Spleen (tissue), 11 donors: ENCODE results near the gene DYNLL1. TPM values are rescaled to one million over a fixed set of nuclear protein-coding genes. Genes with fewer than 3 reads are reported as not detected.

Source experiments
- DNase-seq: peaks from one replicate; pipeline ENCODE4 v3.0.0-alpha.2; 2020
- H3K27ac ChIP-seq, 8 donors: fragments of 200-600 bp; sonication (generic) in 7 of 8; 1 replicate in 4 of 8; 2 replicates in 4 of 8; pipeline versions ENCODE4 v1.5.0 to v1.8.0; 2016 to 2021; ENCODE audit warnings: inconsistent platforms in 4 of 8, mild to moderate bottlenecking in 4 of 8, moderate library complexity in 1 of 8
- H3K27me3 ChIP-seq, 7 donors: fragments of 200-600 bp; sonication (generic) in 6 of 7; replicated peaks in 1 of 7; 1 replicate in 4 of 7; 2 replicates in 3 of 7; pipeline versions ENCODE4 v1.5.0 to v1.8.0; 2016 to 2021; ENCODE audit warnings: inconsistent platforms in 3 of 7, mild to moderate bottlenecking in 1 of 7
- H3K36me3 ChIP-seq, 6 donors: fragments of 200-600 bp; sonication (generic) in 5 of 6; 1 replicate in 4 of 6; 2 replicates in 2 of 6; pipeline versions ENCODE4 v1.5.0 to v1.8.0; 2016 to 2021; ENCODE audit warnings: inconsistent platforms in 2 of 6
- H3K4me1 ChIP-seq, 6 donors: fragments of 200-600 bp; sonication (generic) in 5 of 6; 1 replicate in 3 of 6; 2 replicates in 3 of 6; pipeline versions ENCODE4 v1.5.0 to v1.8.0; 2016 to 2021; ENCODE audit warnings: inconsistent platforms in 3 of 6
- H3K4me3 ChIP-seq, 8 donors: fragments of 200-600 bp; sonication (generic) in 7 of 8; 1 replicate in 4 of 8; 2 replicates in 4 of 8; pipeline versions ENCODE4 v1.5.0 to v1.8.0; 2016 to 2021; ENCODE audit warnings: inconsistent platforms in 4 of 8, mild to moderate bottlenecking in 4 of 8, moderate library complexity in 2 of 8
- H3K9me3 ChIP-seq, 8 donors: fragments of 200-600 bp; sonication (generic) in 7 of 8; 1 replicate in 4 of 8; 2 replicates in 4 of 8; pipeline versions ENCODE4 v1.5.0 to v1.8.0; 2016 to 2021; ENCODE audit warnings: inconsistent platforms in 4 of 8
- POLR2A ChIP-seq, 3 donors: fragments of 450-650 bp; IDR thresholded peaks; one replicate each; pipeline ENCODE4 v1.5.1; 2017; ENCODE audit warnings: antibody characterized with exemption in 3 of 3, mild to moderate bottlenecking in 1 of 3
- POLR2AphosphoS5 ChIP-seq, 3 donors: sonication (generic); formaldehyde crosslinking; IDR thresholded peaks; one replicate each; pipeline ENCODE4 v1.5.1; 2017; ENCODE audit warnings: antibody characterized with exemption in 3 of 3
- WGBS, 5 donors: extraction: QIAGEN DNeasy Blood & Tissue Kit in 3 of 5; methylation state at CpG; one replicate each; pipeline versions ENCODE4 v1.1.5 to v1.1.7; 2013 to 2018; 5-methylcytosine and 5-hydroxymethylcytosine counted together
- intact Hi-C: fragments of 100-400 bp; cut with DNase I; formaldehyde crosslinking; loops from one replicate; pipeline ENCODE4 v1.15.0; 2023; ENCODE audit warnings: low total_unique reads
- polyA plus RNA-seq, 3 donors: library from polyadenylated mRNA; stranded (reverse); fragments of 200-250 nt; gene quantifications; one replicate each; pipeline ENCODE4 v1.2.1, GENCODE V29; 2013
- total RNA-seq, 7 donors: library from RNA; depleted of rRNA in 3 of 7; stranded (reverse); fragments of >200 nt in 3 of 7; fragmentation: NEBNext Ultra II Directional in 4 of 7; extraction: Animal tissue kit (Norgen Biotek cat#: 25700) in 4 of 7; gene quantifications; one replicate each; pipeline versions ENCODE4 v1.1.0 to v1.2.1, GENCODE V29; 2016 to 2021
- TF ChIP-seq, protein P1 (sequence below), 11 experiments: fragments of 200-600 bp in 7 of 11; fragments of 450-650 bp in 4 of 11; sonication (generic) in 4 of 11; IDR thresholded peaks in 8 of 11; conservative IDR thresholded peaks in 3 of 11; 1 replicate in 7 of 11; 2 replicates in 4 of 11; pipeline versions ENCODE4 v1.4.0 to v1.8.0; 2016 to 2021; ENCODE audit warnings: antibody characterized with exemption in 11 of 11, inconsistent platforms in 4 of 11, mild to moderate bottlenecking in 1 of 11
- donor health status: healthy with polysubstance abuse.
- donor health status: DM: no; HTN: no; CAD: no; lungs with moderate emphysema.
- donor health status: DM: no; HTN: no; CAD: no.
- donor health status: Bipolar disorder and iron deficiency.
- donor health status: healthy.
- donor health status: DM: no; HTN: no; CAD: no.
- donor health status: DM: yes; HTN: yes; CAD: no.

The DYNLL1 gene
- total and polyA plus RNA-seq, 10 donors = 84.1 to 338 (median 158) TPM

- 90 to 95% (median 93%) methylated on average over 3 of the region's 3 CpGs for WGBS, 5 donors
- intact Hi-C loops = no loop called here
- H3K36me3 ChIP-seq = peaks cover 0 to 100% (median 95%) of the 10 kb centered on the region in 6 donors
These were observed 35.8 kb upstream of the DYNLL1 start for GRCh38 chr12:120460157-120460556.

DNA sequence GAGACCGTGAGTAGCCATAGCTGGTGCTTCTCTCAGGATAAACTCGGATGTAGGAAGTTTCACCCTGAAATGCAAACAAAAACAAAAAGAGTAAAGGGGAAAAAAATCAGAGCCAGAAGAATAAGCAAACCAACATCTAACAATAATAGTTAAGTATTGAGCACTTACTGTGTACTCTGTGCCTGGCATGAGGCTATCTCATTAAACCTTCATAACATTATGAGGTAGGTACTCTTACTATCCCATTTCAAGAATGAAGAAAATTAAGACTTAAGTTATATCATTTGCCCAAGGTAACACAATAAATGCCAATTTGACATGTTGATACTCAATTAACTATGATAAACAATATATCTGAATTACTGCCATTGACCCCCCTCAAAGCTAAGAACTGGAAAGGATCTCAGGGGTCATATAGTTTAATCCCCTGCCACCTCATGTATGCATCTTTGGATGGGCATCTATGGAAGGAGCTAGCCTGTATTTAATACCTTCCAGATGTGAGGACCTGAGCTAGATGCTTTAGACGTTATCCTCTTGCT lies 33.7 kb upstream of the DYNLL1 start:
- no peak for DNase-seq
- no peak overlapping the region for H3K27ac ChIP-seq
- peaks cover 0 to 100% (median 93%) of the 10 kb centered on the region in 6 donors for H3K36me3 ChIP-seq
- H3K4me3 ChIP-seq = no peak overlapping the region
- no peaks in the 10 kb centered on the region for H3K27me3 ChIP-seq
- intact Hi-C loops = no loop called here
- TF ChIP-seq POLR2AphosphoS5 (IDR thresholded peaks at IDR 0.05) (no peak), POLR2A (IDR thresholded peaks at IDR 0.05) (no peak)
- TF ChIP-seq, protein P1, sequence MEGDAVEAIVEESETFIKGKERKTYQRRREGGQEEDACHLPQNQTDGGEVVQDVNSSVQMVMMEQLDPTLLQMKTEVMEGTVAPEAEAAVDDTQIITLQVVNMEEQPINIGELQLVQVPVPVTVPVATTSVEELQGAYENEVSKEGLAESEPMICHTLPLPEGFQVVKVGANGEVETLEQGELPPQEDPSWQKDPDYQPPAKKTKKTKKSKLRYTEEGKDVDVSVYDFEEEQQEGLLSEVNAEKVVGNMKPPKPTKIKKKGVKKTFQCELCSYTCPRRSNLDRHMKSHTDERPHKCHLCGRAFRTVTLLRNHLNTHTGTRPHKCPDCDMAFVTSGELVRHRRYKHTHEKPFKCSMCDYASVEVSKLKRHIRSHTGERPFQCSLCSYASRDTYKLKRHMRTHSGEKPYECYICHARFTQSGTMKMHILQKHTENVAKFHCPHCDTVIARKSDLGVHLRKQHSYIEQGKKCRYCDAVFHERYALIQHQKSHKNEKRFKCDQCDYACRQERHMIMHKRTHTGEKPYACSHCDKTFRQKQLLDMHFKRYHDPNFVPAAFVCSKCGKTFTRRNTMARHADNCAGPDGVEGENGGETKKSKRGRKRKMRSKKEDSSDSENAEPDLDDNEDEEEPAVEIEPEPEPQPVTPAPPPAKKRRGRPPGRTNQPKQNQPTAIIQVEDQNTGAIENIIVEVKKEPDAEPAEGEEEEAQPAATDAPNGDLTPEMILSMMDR (IDR thresholded peaks at IDR 0.05 in 8 of 11, conservative IDR thresholded peaks at IDR 0.05 in 3 of 11) = no peak
- no peaks in the 10 kb centered on the region for H3K9me3 ChIP-seq
- WGBS, 5 donors = 85 to 96% (median 89%) methylated on average over 3 of the region's 3 CpGs
- H3K4me1 ChIP-seq = peaks cover 17 to 42% (median 20%) of the 10 kb centered on the region in 6 donors

More at GRCh38 chr12:120460157-120460556, 35.8 kb upstream of the DYNLL1 start:
- Histone ChIP-seq H3K9me3 (no peaks in the 10 kb centered on the region), H3K27ac (no peak overlapping the region), H3K4me1 (peaks cover 0 to 22% (median under 1%) of the 10 kb centered on the region in 6 donors), H3K27me3 (no peaks in the 10 kb centered on the region), H3K4me3 (no peak overlapping the region)
- no peak for DNase-seq
- no peak for TF ChIP-seq POLR2A (IDR thresholded peaks at IDR 0.05)
- no peak for TF ChIP-seq POLR2AphosphoS5 (IDR thresholded peaks at IDR 0.05)
- TF ChIP-seq, protein P1 (IDR thresholded peaks at IDR 0.05 in 8 of 11, conservative IDR thresholded peaks at IDR 0.05 in 3 of 11) = no peak

GRCh38 chr12:120463712-120464111 lies 32.2 kb upstream of the DYNLL1 start:
- no peaks in the 10 kb centered on the region for H3K9me3 ChIP-seq
- DNase-seq = no peak
- H3K36me3 ChIP-seq = peaks cover 0 to 91% (median 82%) of the 10 kb centered on the region in 6 donors
- H3K27ac ChIP-seq = no peak overlapping the region
- intact Hi-C loops = no loop called here
- TF ChIP-seq POLR2A (IDR thresholded peaks at IDR 0.05) = no peak
- TF ChIP-seq POLR2AphosphoS5 (IDR thresholded peaks at IDR 0.05) = no peak
- TF ChIP-seq, protein P1 (IDR thresholded peaks at IDR 0.05 in 8 of 11, conservative IDR thresholded peaks at IDR 0.05 in 3 of 11) = no peak
- no peak overlapping the region for H3K4me3 ChIP-seq
- H3K27me3 ChIP-seq = no peaks in the 10 kb centered on the region
- H3K4me1 ChIP-seq = peaks cover 23 to 57% (median 34%) of the 10 kb centered on the region in 6 donors
- 88 to 94% (median 92%) methylated on average over 5 of the region's 5 CpGs for WGBS, 5 donors

DNA sequence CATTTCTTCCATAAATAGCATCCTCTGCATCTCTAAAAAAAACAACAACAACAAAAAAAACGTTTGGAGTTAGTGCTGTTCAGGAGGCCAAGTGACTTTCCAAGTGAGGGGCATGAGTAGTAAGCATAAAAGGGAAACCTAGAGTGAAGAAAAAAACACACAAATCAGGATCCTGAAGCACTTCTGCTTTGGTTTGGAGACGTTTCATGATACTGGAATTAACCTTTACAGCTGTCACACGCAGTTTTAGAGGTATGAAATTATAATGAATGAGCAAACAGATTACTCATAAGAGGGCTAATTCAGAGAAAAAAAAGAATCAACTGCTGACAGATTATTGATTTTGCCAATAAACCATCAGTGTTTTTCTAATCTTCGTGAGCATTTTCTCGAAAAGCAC lies 30.2 kb upstream of the DYNLL1 start:
- Histone ChIP-seq H3K27ac (peak overlapping the region in 1 of 8 donors; percentile 18), H3K36me3 (peaks cover 0 to 70% (median 61%) of the 10 kb centered on the region in 6 donors), H3K4me1 (peaks cover 28 to 69% (median 44%) of the 10 kb centered on the region in 6 donors), H3K27me3 (no peaks in the 10 kb centered on the region), H3K4me3 (no peak overlapping the region), H3K9me3 (no peaks in the 10 kb centered on the region)
- intact Hi-C loops = no loop called here
- TF ChIP-seq POLR2AphosphoS5 (IDR thresholded peaks at IDR 0.05) (no peak), POLR2A (IDR thresholded peaks at IDR 0.05) (no peak)
- TF ChIP-seq, protein P1 (IDR thresholded peaks at IDR 0.05 in 8 of 11, conservative IDR thresholded peaks at IDR 0.05 in 3 of 11) = no peak
- 45 to 61% (median 50%) methylated on average over 5 of the region's 5 CpGs for WGBS, 5 donors
- DNase-seq = no peak
